RPMI8226 (cell line): ENCODE data around the gene KLB.
A peak's percentile ranks its signal among the peaks of the same experiment; 100 is the strongest.
"Not testable (repeated sequence)": the region's sequence is repeated elsewhere in the genome, so short reads cannot be mapped to it uniquely, and the experiment has no call there.

Experiments
- DNase-seq: peaks from one replicate; pipeline ENCODE4 v3.0.0-alpha.2; 2015

KLB gene

DNA sequence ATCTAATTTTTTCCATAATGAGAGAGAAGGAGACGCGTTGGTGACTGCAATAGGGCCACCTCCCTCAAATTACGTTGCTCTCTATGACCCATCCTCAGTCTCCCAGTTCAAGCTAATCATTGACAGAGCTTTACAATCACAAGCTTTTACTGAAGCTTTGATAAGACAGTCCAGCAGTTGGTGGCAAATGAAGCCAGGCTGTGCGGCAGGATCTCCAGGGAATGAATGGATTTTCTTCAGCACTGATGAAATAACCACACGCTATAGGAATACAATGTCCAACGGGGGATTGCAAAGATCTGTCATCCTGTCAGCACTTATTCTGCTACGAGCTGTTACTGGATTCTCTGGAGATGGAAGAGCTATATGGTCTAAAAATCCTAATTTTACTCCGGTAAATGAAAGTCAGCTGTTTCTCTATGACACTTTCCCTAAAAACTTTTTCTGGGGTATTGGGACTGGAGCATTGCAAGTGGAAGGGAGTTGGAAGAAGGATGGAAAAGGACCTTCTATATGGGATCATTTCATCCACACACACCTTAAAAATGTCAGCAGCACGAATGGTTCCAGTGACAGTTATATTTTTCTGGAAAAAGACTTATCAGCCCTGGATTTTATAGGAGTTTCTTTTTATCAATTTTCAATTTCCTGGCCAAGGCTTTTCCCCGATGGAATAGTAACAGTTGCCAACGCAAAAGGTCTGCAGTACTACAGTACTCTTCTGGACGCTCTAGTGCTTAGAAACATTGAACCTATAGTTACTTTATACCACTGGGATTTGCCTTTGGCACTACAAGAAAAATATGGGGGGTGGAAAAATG, at the start of gene KLB:
Gene KLB, plus strand, starts transcription at position 168 of the 821 bp plus-strand sequence. Its CDS starts 20 bp downstream, at position 188.
- no peak for DNase-seq

- peak; percentile 12 for DNase-seq
Measured at GRCh38 chr4:39357002-39357401, 49.7 kb upstream of the KLB start.

DNA sequence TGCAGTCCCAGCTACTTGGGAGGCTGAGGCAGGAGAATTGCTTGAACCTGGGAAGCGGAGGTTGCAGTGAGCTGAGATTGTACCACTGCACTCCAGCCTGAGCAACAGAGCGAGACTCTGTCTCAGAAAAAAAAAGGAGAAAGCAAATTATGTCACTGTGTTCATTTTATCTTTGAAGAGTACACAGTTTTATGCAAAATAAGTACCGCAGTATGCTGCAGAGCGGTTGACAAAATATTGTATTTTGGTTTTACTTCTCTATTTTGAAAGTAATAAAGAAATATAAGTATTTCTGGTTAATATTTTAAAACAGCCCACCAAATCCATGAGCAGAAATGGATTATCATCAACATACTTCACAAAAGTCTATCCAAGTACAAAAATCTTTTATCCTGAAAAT, 46.1 kb upstream of the KLB start:
- DNase-seq: not testable (repeated sequence)

DNA sequence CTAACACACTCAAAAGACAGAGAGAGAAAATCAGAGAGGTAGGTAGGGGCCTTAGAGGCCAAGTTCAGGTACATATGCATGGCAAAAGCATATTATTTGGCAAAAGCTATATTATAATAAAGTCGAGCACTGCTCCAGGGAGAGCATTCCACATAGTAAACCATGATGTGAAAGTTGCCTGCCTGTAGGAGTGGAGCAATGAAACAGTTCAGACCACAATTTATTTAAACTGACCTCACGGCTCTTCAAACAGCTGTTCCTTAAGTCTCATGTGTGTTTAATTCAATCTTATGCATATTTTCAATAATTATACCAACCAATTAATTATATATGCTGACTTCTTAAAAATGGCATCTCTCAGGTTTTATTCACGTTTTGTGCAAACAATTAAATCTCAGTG, 43.9 kb upstream of the KLB start:
- no peak for DNase-seq

- no peak for DNase-seq
Measured at GRCh38 chr4:39363773-39364393, 42.8 kb upstream of the KLB start.

DNA sequence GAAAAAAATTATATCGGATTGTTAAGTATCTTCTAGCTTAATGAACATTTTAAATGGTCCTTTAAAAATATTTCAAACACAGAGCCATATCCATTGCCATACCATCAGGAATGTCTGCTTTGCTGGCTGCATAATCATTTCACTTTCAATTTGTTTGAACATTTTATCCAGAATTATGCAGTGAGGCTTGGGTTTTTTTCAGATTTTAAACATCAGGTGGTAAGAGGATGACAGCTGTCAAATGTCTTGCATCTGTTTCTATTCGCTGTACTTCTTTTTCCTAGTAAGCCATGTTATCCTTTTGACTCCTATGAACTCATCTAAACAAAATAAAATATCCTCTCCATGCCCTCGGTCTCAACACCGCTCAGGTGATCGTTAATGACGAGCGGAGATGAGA, 41.4 kb upstream of the KLB start:
- no peak for DNase-seq

DNA sequence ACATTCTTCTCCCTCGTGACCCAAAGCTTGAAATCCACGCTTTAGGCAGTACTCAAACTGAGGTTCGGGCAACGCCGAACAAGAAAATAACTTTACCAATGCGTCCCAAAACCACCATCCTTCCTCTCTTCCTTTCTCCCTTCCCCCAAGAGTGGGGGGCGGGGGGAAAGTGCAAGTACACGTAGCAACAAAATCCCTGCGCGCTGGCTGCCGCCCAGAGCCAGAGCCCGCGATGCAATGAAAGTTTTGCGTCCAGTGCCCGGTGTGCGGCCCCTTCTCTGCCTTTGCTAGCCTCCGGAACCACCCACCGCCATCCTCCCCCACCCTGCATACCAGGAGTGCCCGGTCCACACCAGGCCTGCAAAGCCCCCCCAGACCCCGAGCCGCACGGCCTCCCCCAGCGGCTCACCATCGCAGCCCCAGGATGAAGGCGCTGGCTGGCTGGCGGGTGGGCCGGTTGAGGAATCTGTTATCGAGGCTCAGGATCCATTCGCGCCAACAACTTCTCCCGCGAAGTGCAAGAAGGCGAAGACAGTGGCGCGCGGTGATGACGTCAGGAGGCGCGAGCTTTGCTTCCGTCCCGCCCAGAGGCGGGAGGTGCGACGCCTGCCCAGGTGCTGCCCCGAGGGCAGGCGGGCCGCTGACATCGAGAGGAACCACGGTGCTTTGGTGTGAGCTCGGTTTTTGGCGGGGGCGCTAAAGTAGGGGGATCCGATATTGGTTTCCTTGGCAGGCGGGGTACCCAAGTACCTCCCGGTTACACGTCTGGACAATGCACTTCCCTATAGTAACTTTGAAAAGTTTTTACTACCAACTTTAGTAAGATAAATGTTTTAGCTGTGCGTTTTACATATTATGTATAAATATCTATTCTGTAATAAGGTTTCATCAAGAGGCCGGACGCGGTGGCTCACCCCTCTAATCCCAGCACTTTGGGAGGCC, 40.6 kb upstream of the KLB start, which contains the start of gene RFC1:
Gene RFC1, minus strand, starts transcription at position 533 of the 942 bp plus-strand sequence. Its CDS starts 121 bp downstream, at position 412.
- peak; percentile 94 for DNase-seq

DNA sequence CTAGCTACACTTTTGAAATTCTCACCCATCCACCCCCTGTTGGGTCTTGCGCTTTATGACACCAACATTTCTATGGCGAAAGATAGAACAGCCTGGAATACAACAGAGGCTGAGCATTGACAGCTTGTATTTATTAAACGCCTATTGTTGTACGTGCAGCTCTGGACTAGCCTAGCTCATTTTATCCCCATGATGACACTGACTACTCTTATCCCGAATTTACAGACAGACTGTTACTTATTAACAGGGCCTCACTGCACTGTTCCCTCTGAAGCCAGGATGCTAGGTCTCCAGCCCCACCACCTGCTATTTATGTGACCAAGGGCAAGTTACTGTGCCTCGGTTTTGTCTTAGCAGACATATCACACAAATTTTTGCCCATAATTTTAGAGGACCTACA, 39.6 kb upstream of the KLB start:
- no peak for DNase-seq

GRCh38 chr4:39369301-39369700, 37.4 kb upstream of the KLB start:
- DNase-seq: no peak

DNA sequence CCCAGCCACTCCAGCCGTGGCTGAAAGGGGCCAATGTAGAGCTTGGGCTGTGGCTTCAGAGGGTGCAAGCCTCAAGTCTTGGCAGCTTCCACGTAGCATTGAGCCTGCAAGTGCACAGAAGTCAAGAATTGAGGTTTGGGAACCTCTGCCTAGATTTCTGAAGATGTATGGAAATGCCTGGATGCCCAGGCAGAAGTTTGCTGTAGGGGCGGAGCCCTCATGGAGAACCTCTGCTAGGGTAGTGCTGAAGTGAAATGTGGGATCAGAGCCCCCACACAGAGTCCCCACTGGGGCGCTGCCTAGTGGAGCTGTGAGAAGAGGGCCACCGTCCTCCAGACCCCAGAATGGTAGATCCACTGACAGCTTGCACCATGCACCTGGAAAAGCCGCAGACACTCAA, 35.5 kb upstream of the KLB start:
- not testable (repeated sequence) for DNase-seq

DNA sequence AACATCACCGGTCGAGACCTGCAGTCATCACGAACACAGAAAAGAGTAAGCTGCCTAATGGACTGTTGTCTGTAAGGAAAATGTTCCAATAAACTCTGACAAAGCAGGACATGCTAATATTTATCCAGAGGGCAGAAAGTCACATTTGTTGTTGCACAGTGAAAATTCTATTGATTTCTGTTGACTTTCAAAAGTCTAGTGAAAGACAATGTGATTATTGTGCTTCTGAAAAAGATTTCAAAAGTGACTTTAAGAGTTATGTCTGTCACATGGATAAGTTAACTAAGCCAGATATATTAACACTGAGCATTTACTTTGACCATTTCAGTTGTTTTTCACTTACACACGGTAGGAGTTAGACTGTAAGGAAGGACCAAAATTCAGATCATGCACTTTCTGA, 31.3 kb upstream of the KLB start:
- no peak for DNase-seq

GRCh38 chr4:39383690-39384089, 23.0 kb upstream of the KLB start:
- no peak for DNase-seq

DNA sequence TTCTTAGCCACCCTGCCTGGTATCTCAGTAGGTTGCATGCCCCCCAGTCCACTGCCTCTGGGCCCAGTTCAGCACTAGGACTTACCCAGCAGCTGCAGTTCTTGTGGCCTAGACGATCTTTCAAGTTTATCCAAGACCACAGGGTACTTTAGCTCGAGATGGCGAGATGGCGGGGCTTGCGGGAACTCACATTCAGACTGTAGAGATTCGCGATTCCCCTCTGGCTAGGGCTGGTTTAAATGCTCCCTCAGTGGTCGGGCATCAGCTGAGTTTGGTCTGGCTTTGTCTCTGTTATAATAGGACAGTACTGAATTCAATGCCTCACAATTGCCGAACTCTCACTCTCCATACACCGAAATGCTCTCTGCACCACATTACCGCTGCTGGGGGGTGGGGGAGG, 22.2 kb upstream of the KLB start:
- DNase-seq: no peak

- DNase-seq: no peak
Measured at GRCh38 chr4:39390603-39391002, 16.1 kb upstream of the KLB start.

- peak; percentile 54 for DNase-seq
Measured at GRCh38 chr4:39394706-39395105, 12.0 kb upstream of the KLB start.

DNA sequence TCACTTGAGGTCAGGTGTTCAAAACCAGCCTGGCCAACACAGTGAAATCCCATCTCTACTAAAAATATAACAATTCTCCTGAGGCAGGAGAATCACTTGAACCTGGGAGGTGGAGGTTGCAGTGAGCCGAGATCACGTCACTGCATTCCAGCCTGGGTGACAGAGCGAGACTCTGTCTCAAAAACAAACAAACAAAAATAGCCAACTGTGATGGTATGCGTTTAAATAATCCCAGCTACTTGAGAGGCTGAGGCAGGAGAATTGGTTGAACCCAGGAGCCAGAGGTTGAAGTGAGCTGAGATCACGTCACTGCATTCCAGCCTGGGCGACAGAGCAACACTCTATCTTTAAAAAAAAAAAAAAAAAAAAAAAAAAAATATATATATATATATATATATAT, 5.1 kb upstream of the KLB start:
- DNase-seq: not testable (repeated sequence)

DNA sequence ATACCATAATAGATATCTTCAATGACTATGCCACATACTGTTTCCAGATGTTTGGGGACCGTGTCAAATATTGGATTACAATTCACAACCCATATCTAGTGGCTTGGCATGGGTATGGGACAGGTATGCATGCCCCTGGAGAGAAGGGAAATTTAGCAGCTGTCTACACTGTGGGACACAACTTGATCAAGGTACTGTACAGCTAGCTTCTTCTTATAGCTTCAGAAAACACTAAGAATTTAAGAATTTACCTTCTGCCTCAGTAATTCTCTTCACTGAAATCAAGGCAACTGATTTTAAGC, 805 bp downstream of the KLB start:
- DNase-seq: no peak

DNA sequence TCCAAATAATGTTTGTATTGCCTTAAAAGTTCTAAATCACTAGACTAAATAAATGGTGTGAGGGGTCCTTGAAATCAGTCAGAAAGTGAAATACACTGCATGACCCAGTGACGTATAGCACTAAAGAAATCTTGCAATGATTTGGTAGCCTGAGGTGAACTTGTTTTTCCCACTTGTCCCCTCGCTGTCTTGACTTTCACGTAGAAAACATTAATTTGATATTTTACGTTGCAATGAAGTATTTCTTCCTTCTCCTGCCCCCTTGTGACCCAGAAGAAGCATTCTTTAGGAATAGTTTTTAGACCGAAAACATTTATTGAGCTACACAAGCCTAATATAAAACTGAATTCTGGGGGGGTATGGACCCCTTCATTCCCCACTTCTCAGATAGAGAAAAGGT, 3.7 kb downstream of the KLB start:
- no peak for DNase-seq

- not testable (repeated sequence) for DNase-seq
Measured at GRCh38 chr4:39411561-39411960, 4.8 kb downstream of the KLB start.

DNA sequence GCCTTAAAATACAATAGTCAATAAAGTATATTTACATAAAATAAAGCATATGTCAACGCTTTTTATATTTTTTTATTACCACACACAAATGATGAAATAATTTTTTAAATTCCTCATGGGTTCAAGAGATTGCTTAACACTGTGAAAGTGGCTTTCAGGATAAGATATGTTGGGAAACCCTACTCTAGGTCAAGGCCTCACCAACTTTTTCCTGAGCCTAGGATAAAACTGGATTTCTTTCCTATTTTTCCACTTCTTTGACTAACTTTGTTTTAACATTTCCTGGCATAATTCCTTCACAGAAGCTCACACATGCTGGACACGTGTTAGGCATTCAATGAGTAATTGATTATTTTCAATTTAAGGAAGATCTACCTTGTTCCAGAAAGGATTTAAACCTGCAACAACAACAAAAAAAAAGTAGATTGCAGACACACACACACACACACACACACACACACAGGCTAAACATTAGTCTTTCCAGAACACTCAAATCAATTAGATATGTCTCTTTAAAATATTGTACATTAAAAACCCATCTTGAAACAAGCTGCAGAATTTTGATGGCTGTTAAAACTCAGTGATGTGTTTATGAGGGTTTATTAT, 9.1 kb downstream of the KLB start:
- no peak for DNase-seq

DNA sequence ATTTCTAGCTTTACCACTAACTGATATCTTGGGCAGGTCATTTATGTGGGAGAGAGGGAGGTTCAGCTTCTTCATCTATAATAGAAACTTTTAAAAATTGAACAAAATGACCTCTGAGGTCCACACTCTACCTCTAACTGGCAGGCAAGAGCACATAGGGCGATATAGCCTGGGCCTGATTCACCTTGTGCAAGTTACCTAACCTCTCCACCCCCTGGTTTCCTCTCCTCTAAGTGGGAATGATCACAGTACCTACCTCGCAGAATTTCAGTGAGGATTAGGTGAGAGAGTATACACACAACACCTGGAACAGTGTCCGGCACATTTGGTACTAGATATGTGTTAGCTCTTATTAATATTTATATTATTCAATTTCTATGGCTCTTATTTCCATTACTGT, 15.5 kb downstream of the KLB start:
- DNase-seq: no peak

GRCh38 chr4:39425297-39425696, 18.6 kb downstream of the KLB start:
- DNase-seq: not testable (repeated sequence)

DNA sequence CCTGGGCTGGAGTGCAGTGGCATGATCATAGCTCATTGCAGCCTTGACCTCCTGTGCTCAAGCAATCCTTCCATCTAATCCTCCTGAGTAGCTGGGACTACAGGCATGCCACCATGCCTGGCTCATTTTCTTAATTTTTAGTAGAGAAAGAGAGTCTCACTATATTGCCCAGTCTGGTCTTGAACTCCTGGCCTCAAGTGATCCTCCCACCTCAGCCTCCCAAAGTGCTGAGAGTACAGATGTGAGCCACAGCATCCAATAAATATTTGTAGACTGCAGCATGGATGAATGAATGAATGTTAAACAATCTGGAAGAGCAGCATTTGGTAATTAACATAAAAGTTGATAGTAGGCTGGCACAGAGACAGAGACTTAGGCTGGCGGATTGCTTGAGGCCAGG, 20.0 kb downstream of the KLB start:
- no peak for DNase-seq
